ENCODE data around the gene EIF2D. TPM values are rescaled to one million over a fixed set of nuclear protein-coding genes. Genes with fewer than 3 reads are reported as not detected.

EIF2D gene
- total RNA-seq, 5 donors from 2014 or later (not counting 1 experiment from before 2014, with no cell fraction given): 48.0 to 56.7 (median 49.3) TPM

DNA sequence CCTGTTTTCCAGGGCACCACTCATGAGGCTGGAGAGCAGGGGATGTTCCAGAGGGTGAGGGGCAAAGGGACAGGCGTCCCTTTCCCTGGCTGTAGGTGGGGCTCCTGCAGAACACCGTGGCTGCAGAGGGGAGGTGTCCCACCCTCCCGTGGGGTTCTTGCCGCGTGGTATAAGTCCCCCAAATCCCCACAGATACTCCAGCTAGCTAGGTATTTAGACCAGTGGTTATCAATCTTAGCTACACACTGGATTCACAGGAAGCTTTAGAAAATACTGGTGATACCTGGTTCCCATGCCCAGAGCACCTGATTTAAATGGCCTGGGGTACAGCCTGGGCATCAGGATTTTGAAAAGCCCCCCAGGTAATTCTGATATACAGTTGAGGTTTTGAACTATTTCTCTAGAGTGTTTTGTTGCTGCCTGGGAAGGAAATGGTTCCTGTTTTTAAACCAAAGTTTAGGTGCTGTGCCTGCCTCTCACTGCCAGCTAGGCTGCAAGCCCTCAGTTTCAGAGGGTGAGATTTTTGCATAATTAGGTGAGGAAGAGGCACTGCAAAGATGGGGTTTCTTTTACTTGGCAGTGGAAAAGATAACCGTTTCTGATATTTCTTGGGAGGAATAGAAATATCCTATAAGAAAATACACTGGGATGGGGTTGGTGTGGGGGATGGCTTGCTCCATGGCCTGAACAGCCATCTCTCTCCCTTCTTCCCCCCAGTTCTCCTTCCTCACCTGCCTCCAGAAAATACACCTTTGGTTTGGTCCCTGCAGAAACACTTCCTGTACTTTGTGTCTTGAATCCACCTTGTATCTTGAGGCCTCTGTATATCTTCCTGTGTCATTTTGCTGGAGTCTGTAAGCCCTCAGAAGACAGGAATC lies 53.2 kb downstream of the EIF2D start:
- Mint-ChIP-seq H3K27ac (peak overlapping the region; percentile 97 to 99), H3K27me3 (no peaks in the 10 kb centered on the region), H3K4me3 (peak overlapping the region; percentile 88 to 97 (median 96)), H3K9me3 (no peaks in the 10 kb centered on the region), H3K36me3 (peaks cover 42% of the 10 kb centered on the region), H3K4me1 (peaks cover 72 to 81% (median 77%) of the 10 kb centered on the region in 3 donors)
- no peaks in the 10 kb centered on the region for H3K9me3 ChIP-seq
- ATAC-seq (replicated peaks in 1 of 4): peak; percentile 12 to 31 (median 24)
- ChIA-PET POLR2A (interaction anchor here (0.7 to 1.2 kb wide), 4 partner anchors 14 to 762 kb away, joined by 3 to 4 read pairs (median 3); no protein-coding TSS in a partner anchor), CTCF (interaction anchor here (1.1 to 4.5 kb wide), 4 partner anchors 14 to 21 kb away, joined by 4 to 36 read pairs (median 7); no protein-coding TSS in a partner anchor)
- DNase-seq: peak in 5 of 35 experiments; percentile 29 to 49 (median 42)
- peaks cover 4 to 30% of the 10 kb centered on the region in 2 donors for H3K36me3 ChIP-seq (ENCODE audit: control insufficient read depth in 2 of 2, extremely low read depth in 1 of 2, insufficient read depth in 1 of 2, low read length in 1 of 2)
- WGBS (ENCODE audit: insufficient coverage): no CpG with 5 or more reads among the region's 6 CpGs
- H3K4me1 ChIP-seq (ENCODE audit: control insufficient read depth in 1 of 2, extremely low read depth in 1 of 2, insufficient read depth in 2 of 2, low read length in 2 of 2): peaks cover 63 to 76% of the 10 kb centered on the region in 2 experiments
- peak overlapping the region; percentile 81 for H3K27ac ChIP-seq (ENCODE audit: low read length)
- H3K27me3 ChIP-seq (replicated peaks in 1 of 2; ENCODE audit: control insufficient read depth in 2 of 2, extremely low read depth in 1 of 2, insufficient read depth in 2 of 2, low read length in 1 of 2): no peaks in the 10 kb centered on the region
- peak overlapping the region; percentile 97 to 100 for H3K4me3 ChIP-seq (ENCODE audit: control insufficient read depth in 1 of 2, extremely low read depth in 1 of 2, low read length in 1 of 2)

GRCh38 chr1:206557636-206558473 lies 54.4 kb downstream of the EIF2D start:
- Histone ChIP-seq H3K4me3 (ENCODE audit: control insufficient read depth in 1 of 2, extremely low read depth in 1 of 2, low read length in 1 of 2) (peak overlapping the region; percentile 97 to 100), H3K27me3 (replicated peaks in 1 of 2; ENCODE audit: control insufficient read depth in 2 of 2, extremely low read depth in 1 of 2, insufficient read depth in 2 of 2, low read length in 1 of 2) (no peaks in the 10 kb centered on the region), H3K4me1 (ENCODE audit: control insufficient read depth in 1 of 2, extremely low read depth in 1 of 2, insufficient read depth in 2 of 2, low read length in 2 of 2) (peaks cover 55 to 75% of the 10 kb centered on the region in 2 experiments), H3K27ac (ENCODE audit: low read length) (peak overlapping the region; percentile 81), H3K9me3 (no peaks in the 10 kb centered on the region), H3K36me3 (ENCODE audit: control insufficient read depth in 2 of 2, extremely low read depth in 1 of 2, insufficient read depth in 1 of 2, low read length in 1 of 2) (peaks cover 4 to 25% of the 10 kb centered on the region in 2 donors)
- H3K4me3 Mint-ChIP-seq: peak overlapping the region; percentile 88 to 97 (median 96)
- WGBS (ENCODE audit: insufficient coverage): 0% methylated on average over 11 of the region's 14 CpGs
- H3K4me1 Mint-ChIP-seq: peaks cover 71 to 81% (median 77%) of the 10 kb centered on the region in 3 donors
- peaks cover 36% of the 10 kb centered on the region for H3K36me3 Mint-ChIP-seq
- H3K27ac Mint-ChIP-seq: peak overlapping the region; percentile 97 to 99
- DNase-seq (peak in 10 of 35 experiments; percentile 21 to 61 (median 48)), ATAC-seq (replicated peaks in 1 of 4) (peak in 2 of 4 experiments; percentile 3 to 8)
- no peaks in the 10 kb centered on the region for H3K9me3 Mint-ChIP-seq
- ChIA-PET CTCF (interaction anchor here (1.1 to 4.5 kb wide), 3 partner anchors 13 to 23 kb away, joined by 4 to 36 read pairs (median 8); no protein-coding TSS in a partner anchor), POLR2A (interaction anchor here (0.7 to 1.2 kb wide), 4 partner anchors 13 to 763 kb away, joined by 3 to 4 read pairs (median 3); no protein-coding TSS in a partner anchor)
- H3K27me3 Mint-ChIP-seq: no peaks in the 10 kb centered on the region

- CTCF ChIA-PET: interaction anchor here (0.6 to 4.5 kb wide), 6 partner anchors 11 to 95 kb away, joined by 3 to 51 read pairs (median 4); partner anchors contain the start of gene EIF2D (in 1 of the 2)
Measured at GRCh38 chr1:206556750-206557635, 55.3 kb downstream of the EIF2D start.

DNA sequence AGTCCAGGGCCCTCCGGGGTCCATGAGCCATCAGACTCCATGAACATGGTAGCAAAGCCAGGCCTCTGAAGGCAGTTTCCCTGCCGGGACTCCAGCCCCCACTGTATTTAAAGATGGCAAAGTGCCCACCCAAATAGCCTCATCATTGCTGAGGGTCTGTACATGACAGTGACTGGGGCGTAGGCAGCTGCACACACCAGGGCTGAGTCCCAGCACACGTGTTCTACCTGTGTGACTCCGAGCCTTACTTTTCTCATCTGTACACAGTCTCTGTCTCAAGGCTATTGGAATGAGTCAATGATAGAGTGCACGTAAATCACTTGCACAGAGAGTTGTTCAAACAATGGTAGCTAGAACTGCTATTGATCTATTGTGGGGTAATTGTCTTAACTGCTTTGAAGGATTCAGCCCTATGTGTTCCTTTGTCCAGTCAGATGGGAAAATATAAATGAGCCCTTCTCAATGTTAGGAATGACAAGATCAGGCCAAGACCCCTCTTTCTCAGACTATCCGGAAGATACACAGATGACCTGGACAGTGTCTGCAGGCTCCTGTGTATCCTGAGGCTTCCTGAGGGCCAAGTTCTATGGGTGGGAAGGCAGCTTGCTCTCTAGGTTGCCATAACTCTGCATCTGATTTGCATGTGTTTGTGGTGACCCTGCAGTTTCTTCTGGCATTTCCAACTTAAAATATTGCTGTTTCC lies 56.1 kb downstream of the EIF2D start:
- peak overlapping the region; percentile 97 to 100 for H3K4me3 ChIP-seq (ENCODE audit: control insufficient read depth in 1 of 2, extremely low read depth in 1 of 2, low read length in 1 of 2)
- Mint-ChIP-seq H3K4me3 (peak overlapping the region; percentile 88 to 97 (median 96)), H3K36me3 (peaks cover 26% of the 10 kb centered on the region), H3K27ac (peak overlapping the region; percentile 88 to 93), H3K4me1 (peaks cover 72 to 81% (median 77%) of the 10 kb centered on the region in 3 donors), H3K27me3 (no peaks in the 10 kb centered on the region), H3K9me3 (no peaks in the 10 kb centered on the region)
- POLR2A ChIA-PET: interaction anchor here (0.6 to 1.5 kb wide), 3 partner anchors 10 to 159 kb away, joined by 3 to 6 read pairs (median 3); no protein-coding TSS in a partner anchor
- peaks cover 58 to 75% of the 10 kb centered on the region in 2 experiments for H3K4me1 ChIP-seq (ENCODE audit: control insufficient read depth in 1 of 2, extremely low read depth in 1 of 2, insufficient read depth in 2 of 2, low read length in 2 of 2)
- H3K27me3 ChIP-seq (replicated peaks in 1 of 2; ENCODE audit: control insufficient read depth in 2 of 2, extremely low read depth in 1 of 2, insufficient read depth in 2 of 2, low read length in 1 of 2): no peaks in the 10 kb centered on the region
- H3K9me3 ChIP-seq: no peaks in the 10 kb centered on the region
- H3K36me3 ChIP-seq (ENCODE audit: control insufficient read depth in 2 of 2, extremely low read depth in 1 of 2, insufficient read depth in 1 of 2, low read length in 1 of 2): peaks cover 4 to 14% of the 10 kb centered on the region in 2 donors
- WGBS (ENCODE audit: insufficient coverage): 39% methylated on average over 6 of the region's 7 CpGs
- DNase-seq: no peak
- H3K27ac ChIP-seq (ENCODE audit: low read length): peak overlapping the region; percentile 56
- ATAC-seq (replicated peaks in 1 of 4): peak in 1 of 4 experiments; percentile 0
- CTCF ChIA-PET: interaction anchor here (0.8 to 4.5 kb wide), 14 partner anchors 10 to 94 kb away, joined by 3 to 51 read pairs (median 6); partner anchors contain the start of genes EIF2D (in 1 of the 2) and RASSF5 (in 1 of the 2)

More at GRCh38 chr1:206556750-206557635, 55.3 kb downstream of the EIF2D start:
- no peaks in the 10 kb centered on the region for H3K27me3 Mint-ChIP-seq
- DNase-seq (peak; percentile 82 to 94 (median 88)), ATAC-seq (replicated peaks in 1 of 4) (peak; percentile 74 to 78 (median 76))
- H3K4me1 Mint-ChIP-seq: peaks cover 71 to 81% (median 77%) of the 10 kb centered on the region in 3 donors
- peaks cover 29% of the 10 kb centered on the region for H3K36me3 Mint-ChIP-seq
- Histone ChIP-seq H3K4me3 (ENCODE audit: control insufficient read depth in 1 of 2, extremely low read depth in 1 of 2, low read length in 1 of 2) (peak overlapping the region; percentile 97 to 100), H3K9me3 (no peaks in the 10 kb centered on the region), H3K36me3 (ENCODE audit: control insufficient read depth in 2 of 2, extremely low read depth in 1 of 2, insufficient read depth in 1 of 2, low read length in 1 of 2) (peaks cover 4 to 20% of the 10 kb centered on the region in 2 donors), H3K4me1 (ENCODE audit: control insufficient read depth in 1 of 2, extremely low read depth in 1 of 2, insufficient read depth in 2 of 2, low read length in 2 of 2) (peaks cover 58 to 75% of the 10 kb centered on the region in 2 experiments), H3K27me3 (replicated peaks in 1 of 2; ENCODE audit: control insufficient read depth in 2 of 2, extremely low read depth in 1 of 2, insufficient read depth in 2 of 2, low read length in 1 of 2) (no peaks in the 10 kb centered on the region), H3K27ac (ENCODE audit: low read length) (peak overlapping the region; percentile 81)
- H3K9me3 Mint-ChIP-seq: no peaks in the 10 kb centered on the region
- H3K27ac Mint-ChIP-seq: peak overlapping the region; percentile 97 to 99
- under 1% methylated on average over 56 of the region's 67 CpGs for WGBS (ENCODE audit: insufficient coverage)
- POLR2A ChIA-PET: interaction anchor here in 1 of 2 donors (0.9 to 1.5 kb wide), 2 partner anchors 9 to 21 kb away, joined by 3 to 6 read pairs; no protein-coding TSS in a partner anchor
- peak overlapping the region; percentile 88 to 97 (median 96) for H3K4me3 Mint-ChIP-seq

All from T-cell (primary cell).